IgD-negative memory B cell (primary cell): ENCODE measurements around the gene ROCK1. TPM values are rescaled to one million over a fixed set of nuclear protein-coding genes. Genes with fewer than 3 reads are reported as not detected.
A peak's percentile ranks its signal among the peaks of the same experiment; 100 is the strongest.
"Not testable (repeated sequence)": the region's sequence is repeated elsewhere in the genome, so short reads cannot be mapped to it uniquely, and the experiment has no call there.

Experiments used
- H3K27ac Mint-ChIP-seq, 3 donors: one replicate each; pipeline ENCODE4 v1.8.0; 2020 to 2022; ENCODE audit warnings: mild to moderate bottlenecking in 3 of 3, mixed read lengths in 3 of 3, moderate library complexity in 1 of 3
- H3K27me3 Mint-ChIP-seq: one replicate; pipeline ENCODE4 v1.8.0; 2021; ENCODE audit warnings: mixed read lengths
- H3K36me3 Mint-ChIP-seq: one replicate; pipeline ENCODE4 v1.8.0; 2020; ENCODE audit warnings: mild to moderate bottlenecking, mixed read lengths
- H3K4me1 Mint-ChIP-seq, 3 donors: one replicate each; pipeline ENCODE4 v1.8.0; 2020 to 2022; ENCODE audit warnings: mixed read lengths in 3 of 3, mild to moderate bottlenecking in 1 of 3
- H3K4me3 Mint-ChIP-seq, 4 donors: one replicate each; pipeline ENCODE4 v1.8.0; 2020 to 2022; ENCODE audit warnings: mild to moderate bottlenecking in 4 of 4, mixed read lengths in 4 of 4, moderate library complexity in 3 of 4
- H3K9me3 Mint-ChIP-seq, 3 donors: one replicate each; pipeline ENCODE4 v1.8.0; 2020 to 2021; ENCODE audit warnings: mixed read lengths in 3 of 3, mild to moderate bottlenecking in 1 of 3
- polyA plus RNA-seq: library from polyadenylated mRNA; unstranded; fragments of 300-500 nt; fragmentation: Illumina TruSeq; gene quantifications from one replicate; pipeline ENCODE4 v1.2.3, GENCODE V29; 2021

ROCK1 gene
- polyA plus RNA-seq, 1 donor from 2014 or later: 41.2 TPM

DNA sequence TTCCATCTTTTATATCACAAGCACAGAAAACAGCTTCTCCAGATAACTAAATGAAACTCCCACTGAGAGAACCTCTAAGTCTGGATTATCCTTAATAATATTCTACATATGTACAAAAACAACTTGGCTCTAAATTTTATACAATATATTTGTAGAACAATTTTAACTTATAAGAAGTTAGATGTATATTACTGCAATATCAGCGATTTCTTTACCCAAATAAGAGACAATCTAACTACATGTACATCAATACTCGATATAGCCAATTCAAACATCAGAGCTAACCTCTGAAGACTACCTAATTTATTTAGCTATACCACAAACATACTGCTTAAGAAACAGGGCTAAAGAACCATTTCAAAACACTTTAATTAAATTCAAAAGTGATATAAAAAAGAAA lies 148.6 kb downstream of the ROCK1 start:
- Mint-ChIP-seq H3K36me3 (peaks cover 11% of the 10 kb centered on the region), H3K27me3 (no peaks in the 10 kb centered on the region), H3K9me3 (no peaks in the 10 kb centered on the region), H3K27ac (peak overlapping the region in 1 of 3 donors; percentile 14), H3K4me1 (no peaks in the 10 kb centered on the region), H3K4me3 (no peak overlapping the region)

DNA sequence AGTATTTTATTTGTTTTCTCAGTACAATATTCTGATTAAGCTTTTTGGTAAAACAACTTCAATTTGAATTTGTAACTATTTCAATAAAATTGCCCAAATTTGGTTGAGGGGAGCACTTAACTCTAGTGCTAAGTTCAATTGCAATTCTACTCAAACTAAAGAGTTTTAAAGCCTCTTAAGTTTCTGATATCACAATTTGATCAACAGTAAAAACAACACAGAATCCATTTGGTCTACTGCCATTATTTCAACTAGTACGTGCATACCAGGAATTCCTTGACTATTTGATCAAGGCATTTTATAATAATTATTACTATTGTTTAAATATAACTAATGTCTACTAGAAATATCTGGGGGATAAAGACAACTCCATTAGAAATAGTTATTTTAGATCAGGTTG lies 150.9 kb downstream of the ROCK1 start:
- H3K9me3 Mint-ChIP-seq: no peaks in the 10 kb centered on the region
- H3K27ac Mint-ChIP-seq: no peak overlapping the region
- no peaks in the 10 kb centered on the region for H3K27me3 Mint-ChIP-seq
- H3K4me3 Mint-ChIP-seq: no peak overlapping the region
- H3K4me1 Mint-ChIP-seq: no peaks in the 10 kb centered on the region
- peaks cover 9% of the 10 kb centered on the region for H3K36me3 Mint-ChIP-seq

DNA sequence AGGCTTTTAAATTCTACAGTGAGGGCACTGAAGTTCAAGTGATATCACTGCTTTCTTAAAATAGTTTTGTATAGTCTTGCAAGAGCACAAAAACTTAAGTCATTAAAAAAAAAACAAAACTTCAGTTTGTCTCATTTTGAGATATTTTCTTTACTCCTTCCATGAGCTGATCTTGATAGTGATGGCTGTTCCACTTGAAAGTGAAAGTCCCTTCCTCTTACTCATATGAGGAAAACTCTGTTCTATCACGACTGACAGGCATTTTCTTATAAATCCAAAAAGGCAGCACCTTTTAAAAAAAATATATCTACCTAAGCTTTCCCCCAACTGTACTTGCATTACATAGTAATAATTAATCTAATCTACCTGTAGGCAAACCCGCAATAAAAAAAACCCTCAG lies 160.8 kb downstream of the ROCK1 start:
- H3K4me1 Mint-ChIP-seq, H3K27ac Mint-ChIP-seq, H3K9me3 Mint-ChIP-seq, H3K36me3 Mint-ChIP-seq, H3K4me3 Mint-ChIP-seq, H3K27me3 Mint-ChIP-seq: not testable (repeated sequence)

Other genes starting within 250 kb of the ROCK1 start
- 0.05 TPM for gene GREB1L, start 130.4 kb upstream of the ROCK1 start, polyA plus RNA-seq